Testis (tissue), 3 donors: ENCODE data around the gene GPC2. TPM values are rescaled to one million over a fixed set of nuclear protein-coding genes. Genes with fewer than 3 reads are reported as not detected.

ENCODE experiments used
- DNase-seq: peaks from one replicate; pipeline ENCODE4 v3.0.0-alpha.2; 2019
- H3K27ac ChIP-seq, 2 donors: fragments of 200-600 bp; sonication (generic); one replicate each; pipeline ENCODE4 v1.5.1; 2019
- H3K27me3 ChIP-seq: fragments of 200-600 bp; sonication (generic); one replicate; pipeline ENCODE4 v1.5.1; 2019
- H3K36me3 ChIP-seq: fragments of 200-600 bp; sonication (generic); one replicate; pipeline ENCODE4 v1.5.1; 2017; ENCODE audit warnings: low read depth; ENCODE audit errors: missing control alignments
- H3K4me1 ChIP-seq: fragments of 200-600 bp; sonication (generic); one replicate; pipeline ENCODE4 v1.5.1; 2019
- H3K4me3 ChIP-seq, 2 donors: fragments of 200-600 bp; sonication (generic); one replicate each; pipeline ENCODE4 v1.5.1; 2017 to 2019
- H3K9me3 ChIP-seq: fragments of 200-600 bp; sonication (generic); one replicate; pipeline ENCODE4 v1.5.1; 2017
- POLR2A ChIP-seq: fragments of 450-650 bp; IDR thresholded peaks from one replicate; pipeline ENCODE4 v1.6.1; 2017; ENCODE audit warnings: antibody characterized with exemption, mild to moderate bottlenecking, moderate library complexity
- WGBS, 2 donors: methylation state at CpG; one replicate each; pipeline ENCODE4 v1.1.5; 2018; 5-methylcytosine and 5-hydroxymethylcytosine counted together
- intact Hi-C: fragments of 100-400 bp; cut with DNase I; formaldehyde crosslinking; loops from one replicate; pipeline ENCODE4 v1.15.1; 2023; ENCODE audit warnings: low total_unique reads
- polyA plus RNA-seq: library from polyadenylated mRNA; stranded (reverse); fragments of 350-450 nt; fragmentation: Illumina TruSeq; extraction: RNeasy Lipid Tissue Mini Kit (QIAGEN cat#74804); gene quantifications from one replicate; pipeline ENCODE4 v1.2.3, GENCODE V29; 2014; ENCODE audit warnings: low read depth, low replicate concordance; ENCODE audit not compliant: insufficient read depth
- total RNA-seq, 2 donors: library from RNA; depleted of rRNA; stranded (reverse); fragments of >200 nt; gene quantifications; one replicate each; pipeline ENCODE4 v1.2.3, GENCODE V29; 2016
- TF ChIP-seq, protein P1 (sequence below), 3 experiments: fragments of 450-650 bp in 2 of 3; fragments of 200-600 bp in 1 of 3; sonication (generic) in 1 of 3; IDR thresholded peaks; one replicate each; pipeline ENCODE4 v1.5.1; 2016 to 2019; ENCODE audit warnings: antibody characterized with exemption in 3 of 3, mild to moderate bottlenecking in 2 of 3, moderate library complexity in 1 of 3

GPC2 gene
- total and polyA plus RNA-seq, 3 donors from 2014 or later = 12.7 to 20.7 (median 17.7) TPM

DNA sequence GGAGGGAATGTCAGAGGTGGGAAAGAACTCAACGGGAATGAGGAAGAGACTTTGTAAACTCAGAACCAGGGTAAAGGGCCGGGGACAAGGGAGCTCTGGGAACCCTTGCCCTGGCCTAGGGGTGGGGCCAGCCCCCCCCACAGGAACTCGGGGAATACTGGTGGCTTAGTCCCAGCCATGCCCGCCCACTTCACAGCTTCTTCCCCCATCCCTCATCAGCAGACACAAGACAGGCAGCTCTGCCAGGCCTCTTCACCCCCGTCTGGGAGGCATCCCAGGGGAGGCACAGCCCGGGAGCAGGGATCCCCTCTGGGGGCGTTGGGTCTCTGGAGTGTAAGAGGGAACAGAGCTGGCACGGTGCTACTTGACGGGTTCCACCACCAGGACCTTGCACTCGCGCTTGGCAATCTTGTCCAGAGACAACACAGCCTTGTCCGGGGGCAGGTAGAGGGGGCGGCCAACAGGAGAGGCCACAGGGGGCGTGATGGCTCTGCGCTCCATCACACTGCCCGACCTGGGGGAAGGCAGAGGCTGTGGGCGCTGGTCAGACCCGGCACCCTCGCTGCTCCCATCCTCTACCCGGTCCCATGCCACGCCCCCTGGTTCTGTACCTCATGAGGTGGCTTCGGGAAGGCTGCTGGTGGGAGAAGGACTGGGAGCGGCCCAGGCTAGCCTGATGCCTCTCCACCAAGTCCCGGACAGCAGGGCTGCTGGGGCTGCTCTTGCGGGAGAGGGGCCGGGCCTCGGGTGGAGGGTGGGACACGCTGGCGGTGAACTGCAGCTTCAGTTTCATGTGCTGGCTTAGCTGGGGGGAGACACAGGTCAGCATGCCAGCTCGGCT, 22.3 kb downstream of the GPC2 start:
- no peak overlapping the region for H3K4me3 ChIP-seq
- intact Hi-C loops = no loop called here
- H3K36me3 ChIP-seq = no peaks in the 10 kb centered on the region
- H3K27me3 ChIP-seq = no peaks in the 10 kb centered on the region
- H3K9me3 ChIP-seq = no peaks in the 10 kb centered on the region
- no peak for DNase-seq
- TF ChIP-seq POLR2A = no peak
- TF ChIP-seq, protein P1, sequence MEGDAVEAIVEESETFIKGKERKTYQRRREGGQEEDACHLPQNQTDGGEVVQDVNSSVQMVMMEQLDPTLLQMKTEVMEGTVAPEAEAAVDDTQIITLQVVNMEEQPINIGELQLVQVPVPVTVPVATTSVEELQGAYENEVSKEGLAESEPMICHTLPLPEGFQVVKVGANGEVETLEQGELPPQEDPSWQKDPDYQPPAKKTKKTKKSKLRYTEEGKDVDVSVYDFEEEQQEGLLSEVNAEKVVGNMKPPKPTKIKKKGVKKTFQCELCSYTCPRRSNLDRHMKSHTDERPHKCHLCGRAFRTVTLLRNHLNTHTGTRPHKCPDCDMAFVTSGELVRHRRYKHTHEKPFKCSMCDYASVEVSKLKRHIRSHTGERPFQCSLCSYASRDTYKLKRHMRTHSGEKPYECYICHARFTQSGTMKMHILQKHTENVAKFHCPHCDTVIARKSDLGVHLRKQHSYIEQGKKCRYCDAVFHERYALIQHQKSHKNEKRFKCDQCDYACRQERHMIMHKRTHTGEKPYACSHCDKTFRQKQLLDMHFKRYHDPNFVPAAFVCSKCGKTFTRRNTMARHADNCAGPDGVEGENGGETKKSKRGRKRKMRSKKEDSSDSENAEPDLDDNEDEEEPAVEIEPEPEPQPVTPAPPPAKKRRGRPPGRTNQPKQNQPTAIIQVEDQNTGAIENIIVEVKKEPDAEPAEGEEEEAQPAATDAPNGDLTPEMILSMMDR (IDR thresholded peaks at IDR 0.05) = no peak
- WGBS, 2 donors = 75 to 78% methylated on average over 20 to 29 of the region's 30 CpGs
- no peak overlapping the region for H3K27ac ChIP-seq
- peaks cover 9% of the 10 kb centered on the region for H3K4me1 ChIP-seq

DNA sequence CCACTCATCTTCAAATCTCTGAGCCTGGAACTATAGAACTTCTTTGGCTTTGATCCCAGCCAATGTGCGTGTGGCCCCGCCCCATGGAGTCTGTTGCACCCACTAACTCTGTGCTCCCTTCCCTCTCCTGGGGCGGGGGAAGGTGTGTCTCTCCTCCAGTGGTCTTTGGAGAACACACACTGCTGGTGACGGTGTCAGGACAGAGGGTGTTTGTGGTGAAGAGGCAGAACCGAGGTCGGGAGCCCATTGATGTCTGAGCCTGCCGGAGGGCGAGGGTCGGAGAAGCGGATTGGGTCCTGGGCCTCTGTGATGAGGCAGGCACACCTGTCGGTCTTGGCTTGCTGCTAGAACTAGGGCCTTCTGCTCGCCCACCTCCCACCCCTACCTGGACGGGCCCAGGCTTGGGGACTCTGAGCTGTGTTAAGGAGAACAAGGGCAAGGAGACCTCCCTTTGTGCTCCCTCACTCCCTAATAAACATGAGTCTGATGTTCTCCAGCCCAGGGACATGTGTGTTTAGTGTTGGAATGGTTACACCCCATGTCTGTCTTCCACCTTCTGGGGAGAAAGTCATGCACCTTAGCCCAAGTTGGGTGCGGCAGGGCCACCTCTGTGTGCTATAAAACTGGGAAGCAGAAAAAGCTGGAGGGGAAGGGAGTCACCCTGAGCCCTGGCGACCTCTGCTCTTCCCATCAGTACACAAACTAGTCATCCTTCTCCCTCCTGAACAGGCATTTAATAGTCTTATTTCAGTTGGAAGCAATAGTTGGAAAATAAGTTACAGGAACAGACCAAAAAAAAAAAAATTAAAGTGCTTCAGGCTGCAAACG, 23.3 kb downstream of the GPC2 start:
- WGBS, 2 donors = 78 to 85% methylated on average over 16 of the region's 16 CpGs
- Histone ChIP-seq H3K27me3 (no peaks in the 10 kb centered on the region), H3K4me3 (no peak overlapping the region), H3K27ac (no peak overlapping the region), H3K4me1 (peaks cover 14% of the 10 kb centered on the region), H3K36me3 (no peaks in the 10 kb centered on the region), H3K9me3 (no peaks in the 10 kb centered on the region)
- intact Hi-C loops = no loop called here
- DNase-seq = no peak
- no peak for TF ChIP-seq POLR2A
- TF ChIP-seq, protein P1 (IDR thresholded peaks at IDR 0.05) = no peak

DNA sequence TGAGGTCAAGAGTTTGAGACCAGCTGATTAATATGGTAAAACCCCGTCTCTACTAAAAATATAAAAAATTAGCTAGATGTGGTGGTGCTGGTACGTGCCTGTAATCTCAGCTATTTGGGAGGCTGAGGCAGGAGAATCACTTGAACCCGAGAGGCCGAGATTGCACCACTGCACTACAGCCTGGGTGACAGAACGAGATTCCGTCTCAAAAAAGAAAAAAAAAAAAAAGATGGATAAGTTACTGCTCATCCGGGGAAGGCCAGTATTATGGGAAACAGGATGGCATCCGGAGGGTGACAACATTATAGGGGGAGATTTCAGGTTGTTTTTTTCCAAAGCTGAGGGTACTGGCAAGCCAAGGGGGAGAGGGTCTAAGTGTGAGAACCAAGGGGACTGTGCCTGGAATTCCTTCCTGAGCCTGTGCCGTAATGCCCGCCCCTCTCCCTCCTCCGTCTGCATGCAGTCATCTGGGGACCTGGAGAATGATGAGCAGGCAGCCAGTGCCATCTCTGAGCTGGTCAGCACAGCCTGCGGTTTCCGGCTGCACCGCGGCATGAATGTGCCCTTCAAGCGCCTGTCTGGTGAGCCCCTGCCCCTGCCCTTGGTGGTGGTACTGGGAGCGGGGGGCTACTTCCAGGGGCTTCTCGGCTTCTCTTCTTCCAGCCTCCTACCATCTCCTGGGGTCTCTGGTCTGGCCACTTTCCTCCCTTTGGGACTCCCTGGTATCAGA, 24.1 kb downstream of the GPC2 start:
- no peak overlapping the region for H3K4me3 ChIP-seq
- H3K36me3 ChIP-seq = no peaks in the 10 kb centered on the region
- TF ChIP-seq, protein P1 (IDR thresholded peaks at IDR 0.05) = no peak
- no peak for TF ChIP-seq POLR2A
- H3K4me1 ChIP-seq = peaks cover 14% of the 10 kb centered on the region
- no peak for DNase-seq
- WGBS, 2 donors = 90 to 94% methylated on average over 18 of the region's 18 CpGs
- intact Hi-C loops = no loop called here
- H3K27me3 ChIP-seq = no peaks in the 10 kb centered on the region
- H3K27ac ChIP-seq = no peak overlapping the region
- H3K9me3 ChIP-seq = no peaks in the 10 kb centered on the region

DNA sequence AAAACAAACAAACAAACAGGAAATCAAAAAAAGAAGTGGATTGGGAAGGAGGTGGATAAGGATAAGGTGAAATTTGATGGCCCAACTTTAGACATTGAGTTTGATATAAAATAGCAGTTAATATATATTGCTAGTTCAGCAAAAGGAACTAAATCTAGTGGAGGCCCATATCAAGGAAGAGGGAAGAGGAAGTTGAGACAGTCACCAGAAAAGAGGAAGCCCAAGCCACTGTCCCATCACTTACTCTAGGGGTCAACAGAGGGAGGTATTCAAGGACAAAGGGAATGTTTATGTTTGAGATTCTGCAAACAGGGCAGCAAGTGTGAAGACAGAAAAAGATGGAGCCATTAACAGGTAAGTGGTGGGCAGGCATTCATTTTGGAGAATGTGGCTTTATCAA, 24.8 kb downstream of the GPC2 start:
- no peak for TF ChIP-seq POLR2A
- TF ChIP-seq, protein P1 (IDR thresholded peaks at IDR 0.05) = no peak
- Histone ChIP-seq H3K9me3 (no peaks in the 10 kb centered on the region), H3K4me1 (peaks cover 9% of the 10 kb centered on the region), H3K36me3 (no peaks in the 10 kb centered on the region), H3K27ac (no peak overlapping the region), H3K4me3 (no peak overlapping the region), H3K27me3 (no peaks in the 10 kb centered on the region)
- intact Hi-C loops = no loop called here
- no peak for DNase-seq
